ENCODE results near the gene RTN1. TPM values are rescaled to one million over a fixed set of nuclear protein-coding genes. Genes with fewer than 3 reads are reported as not detected.

The RTN1 gene
- total RNA-seq, 1 experiment from 2014 or later = 1.1 TPM

GRCh38 chr14:59913187-59913586 lies 42.6 kb upstream of the RTN1 start (continued):
- TF ChIP-seq ZNF532 (CRISPR knock-in tag; IDR thresholded peaks at IDR 0.05; ENCODE audit: borderline replicate concordance) = no peak
- no peak for TF ChIP-seq PREB (CRISPR knock-in tag; IDR thresholded peaks at IDR 0.05; ENCODE audit: borderline replicate concordance)

GRCh38 chr14:59912443-59912842 lies 41.9 kb upstream of the RTN1 start:
- no peaks in the 10 kb centered on the region for H3K27me3 Mint-ChIP-seq (ENCODE audit: low read depth)
- peaks cover 4% of the 10 kb centered on the region; the same call in 1 of the 2 replicates for H3K9me3 Mint-ChIP-seq
- ATAC-seq (no peak), DNase-seq (ENCODE audit: low spot score) (no peak)
- ChIA-PET CTCF (no interaction called here), POLR2A (no interaction called here)
- H3K27ac Mint-ChIP-seq = no peak overlapping the region
- H3K36me3 Mint-ChIP-seq = peaks cover 16% of the 10 kb centered on the region
- H3K4me1 Mint-ChIP-seq = peaks cover 12% of the 10 kb centered on the region
- no peak for TF ChIP-seq AR (CRISPR knock-in tag; IDR thresholded peaks at IDR 0.05)
- TF ChIP-seq USF2 (CRISPR knock-in tag; IDR thresholded peaks at IDR 0.05) = 0 out of 2 replicates have a peak, but pooled peaks have one; percentile 7
- H3K4me3 Mint-ChIP-seq = no peak overlapping the region

- H3K27me3 Mint-ChIP-seq (ENCODE audit: low read depth) = no peaks in the 10 kb centered on the region
- DNase-seq (ENCODE audit: low spot score) = no peak
- H3K4me1 Mint-ChIP-seq = peaks cover 11% of the 10 kb centered on the region
- ATAC-seq = no peak
- H3K36me3 Mint-ChIP-seq = no peaks in the 10 kb centered on the region
- CTCF ChIA-PET = interaction anchor here (0.7 to 1.0 kb wide), 3 partner anchors 15 to 86 kb away, joined by 3 read pairs; partner anchors contain the start of gene LRRC9
- POLR2A ChIA-PET = no interaction called here
- H3K27ac Mint-ChIP-seq = no peak overlapping the region
- no peak overlapping the region for H3K4me3 Mint-ChIP-seq
- H3K9me3 Mint-ChIP-seq = no peaks in the 10 kb centered on the region
- TF ChIP-seq GABPB1 (CRISPR knock-in tag; IDR thresholded peaks at IDR 0.05) (no peak), PRDM15 (CRISPR knock-in tag; IDR thresholded peaks at IDR 0.05) (no peak), ZNF396 (CRISPR knock-in tag; IDR thresholded peaks at IDR 0.05; ENCODE audit: borderline replicate concordance) (no peak), ZNF263 (CRISPR knock-in tag; IDR thresholded peaks at IDR 0.05; ENCODE audit: low read depth) (no peak), ZNF317 (CRISPR knock-in tag; IDR thresholded peaks at IDR 0.05; ENCODE audit: borderline replicate concordance, low read depth) (no peak), TP53 (CRISPR knock-in tag; IDR thresholded peaks at IDR 0.05) (no peak), ZNF416 (CRISPR knock-in tag; IDR thresholded peaks at IDR 0.05) (no peak), E2F1 (CRISPR knock-in tag; IDR thresholded peaks at IDR 0.05) (no peak), USF2 (CRISPR knock-in tag; IDR thresholded peaks at IDR 0.05) (no peak), ZNF232 (CRISPR knock-in tag; IDR thresholded peaks at IDR 0.05) (no peak), JAZF1 (CRISPR knock-in tag; IDR thresholded peaks at IDR 0.05) (no peak), MXD4 (CRISPR knock-in tag; IDR thresholded peaks at IDR 0.05; ENCODE audit: borderline replicate concordance) (no peak)
Observed at GRCh38 chr14:59905188-59905587, 34.6 kb upstream of the RTN1 start.

Measured in WTC11 (cell line).